K562 (cell line): Measurements from ENCODE around the gene OTOP3. TPM values are rescaled to one million over a fixed set of nuclear protein-coding genes. Genes with fewer than 3 reads are reported as not detected.

Experiments
- BMI1 ChIP-seq: fragments of 150-350 bp; IDR thresholded peaks from 2 replicates; pipeline ENCODE4 v1.6.1; 2014; ENCODE audit warnings: low read length
- CC2D1A ChIP-seq: fragments of 450-650 bp; IDR thresholded peaks from 2 replicates; pipeline ENCODE4 v1.6.1; 2017; ENCODE audit warnings: mild to moderate bottlenecking
- E2F6 ChIP-seq, 2 experiments: IDR thresholded peaks; 2 replicates each; pipeline ENCODE4 v1.6.1; 2011; ENCODE audit warnings: borderline replicate concordance in 1 of 2, control low read depth in 1 of 2, low read depth in 1 of 2, low read length in 1 of 2, mild to moderate bottlenecking in 1 of 2, mixed read lengths in 1 of 2, moderate library complexity in 1 of 2; ENCODE audit not compliant: insufficient read depth in 1 of 2, insufficient read length in 1 of 2, poor library complexity in 1 of 2, severe bottlenecking in 1 of 2; ENCODE audit errors: extremely low read depth in 1 of 2
- ELF1 ChIP-seq: fragments of 200-800 bp; sonication (Bioruptor generic); IDR thresholded peaks from 2 replicates; pipeline ENCODE4 v1.6.1; 2016; ENCODE audit warnings: missing genetic modification characterization, missing compliant biosample characterization
- FIP1L1 ChIP-seq: fragments of 200-400 bp; formaldehyde crosslinking; IDR thresholded peaks from 2 replicates; pipeline ENCODE4 v1.6.1; 2018; ENCODE audit warnings: mild to moderate bottlenecking, low read depth, low read length; ENCODE audit not compliant: poor library complexity, severe bottlenecking
- FOS ChIP-seq: IDR thresholded peaks from 3 replicates; pipeline ENCODE4 v1.6.1; 2011; ENCODE audit not compliant: insufficient read length; ENCODE audit errors: extremely low read depth
- MYBL2 ChIP-seq, 2 experiments: fragments of 450-650 bp in 1 of 2; sonication (generic) in 1 of 2; formaldehyde crosslinking in 1 of 2; IDR thresholded peaks; 2 replicates each; pipeline versions ENCODE4 v1.6.1 to v1.8.1; 2017 to 2022; ENCODE audit warnings: borderline replicate concordance in 1 of 2, inconsistent platforms in 1 of 2, low read depth in 1 of 2, mild to moderate bottlenecking in 1 of 2, missing genetic modification reagents in 1 of 2, moderate library complexity in 1 of 2
- RFX7 ChIP-seq: fragments of 250-450 bp; sonication (Bioruptor Pico); IDR thresholded peaks from 2 replicates; pipeline ENCODE4 v1.5.1; 2021; ENCODE audit warnings: mild to moderate bottlenecking
- SMARCA4 ChIP-seq: fragments of 450-650 bp; IDR thresholded peaks from 2 replicates; pipeline ENCODE4 v1.6.1; 2016
- STAG1 ChIP-seq: sonication (generic); formaldehyde crosslinking; IDR thresholded peaks from 2 replicates; pipeline ENCODE4 v1.5.0; 2020; ENCODE audit warnings: missing genetic modification reagents, borderline replicate concordance
- TAF7 ChIP-seq: fragments of 450-650 bp; IDR thresholded peaks from 2 replicates; pipeline ENCODE4 v1.6.1; 2016; ENCODE audit warnings: missing genetic modification characterization, missing compliant biosample characterization
- TBL1XR1 ChIP-seq, 2 experiments: IDR thresholded peaks; 2 replicates each; pipeline ENCODE4 v1.6.1; 2012; ENCODE audit warnings: improper control_type of control experiment in 2 of 2, low read length in 2 of 2, mild to moderate bottlenecking in 1 of 2
- THRA ChIP-seq: fragments of 450-650 bp; IDR thresholded peaks from 2 replicates; pipeline ENCODE4 v1.6.1; 2017; ENCODE audit warnings: mild to moderate bottlenecking, moderate library complexity
- ZBTB12 ChIP-seq: fragments of 250-450 bp; sonication (Bioruptor Pico); IDR thresholded peaks from 2 replicates; pipeline ENCODE4 v1.4.0; 2020
- ZNF12 ChIP-seq: sonication (generic); formaldehyde crosslinking; IDR thresholded peaks from 2 replicates; pipeline ENCODE4 v1.4.0; 2020; ENCODE audit warnings: mild to moderate bottlenecking, missing genetic modification reagents
- ZNF217 ChIP-seq: sonication (generic); formaldehyde crosslinking; IDR thresholded peaks from 2 replicates; pipeline ENCODE4 v1.8.0; 2022; ENCODE audit warnings: mild to moderate bottlenecking, missing genetic modification reagents
- polyA plus RNA-seq, 8 experiments: library from polyadenylated mRNA; depleted of rRNA in 4 of 8; stranded (reverse) in 5 of 8; unstranded in 3 of 8; fragments of >200 nt; fragmentation: Nextera tagmentation in 2 of 8; fragmentation: Illumina TruSeq in 1 of 8; extraction: Ambion mirVana in 2 of 8; extraction: Trizol in 1 of 8; gene quantifications; 2 replicates each; pipeline versions ENCODE4 v1.2.1 to v1.2.3, GENCODE V29; 2011 to 2014; ENCODE audit warnings: inconsistent platforms in 1 of 8, missing spikeins in 1 of 8
- total RNA-seq, 7 experiments: library from RNA; depleted of rRNA in 6 of 7; stranded (reverse); fragments of >200 nt in 6 of 7; fragmentation: Illumina TruSeq in 2 of 7; extraction: Trizol in 2 of 7; gene quantifications; 2 replicates each; pipeline versions ENCODE4 v1.2.1 to v1.2.3, GENCODE V29; 2011 to 2021; ENCODE audit warnings: low replicate concordance in 1 of 7
- TF ChIP-seq, protein P1 (sequence below): sonication (generic); formaldehyde crosslinking; IDR thresholded peaks from 2 replicates; pipeline ENCODE4 v1.8.0; 2023; ENCODE audit warnings: mild to moderate bottlenecking, missing genetic modification reagents
- TF ChIP-seq, protein P2 (sequence below), 2 experiments: fragments of 450-650 bp in 1 of 2; sonication (generic) in 1 of 2; formaldehyde crosslinking in 1 of 2; IDR thresholded peaks in 1 of 2; conservative IDR thresholded peaks in 1 of 2; 2 replicates each; pipeline versions ENCODE4 v1.6.1 to v1.8.1; 2016 to 2023; ENCODE audit warnings: mild to moderate bottlenecking in 2 of 2, moderate library complexity in 2 of 2, inconsistent platforms in 1 of 2, missing genetic modification reagents in 1 of 2

The OTOP3 gene
- total and polyA plus RNA-seq, 9 of the 15 experiments (the other 6 are each of a cell fraction or from before 2014, with no cell fraction given): not detected

GRCh38 chr17:74987909-74988711 is 52.4 kb downstream of the OTOP3 start (continued):
- TF ChIP-seq ZBTB12 (CRISPR knock-in tag): no peak
- TF ChIP-seq ZNF12 (CRISPR knock-in tag): 0 out of 2 replicates have a peak, but pooled peaks have one; percentile 41
- no peak for TF ChIP-seq TBL1XR1 (IDR thresholded peaks at IDR 0.05; ENCODE audit: low read length in 2 of 2)
- TF ChIP-seq CC2D1A: no peak
- TF ChIP-seq, protein P1, sequence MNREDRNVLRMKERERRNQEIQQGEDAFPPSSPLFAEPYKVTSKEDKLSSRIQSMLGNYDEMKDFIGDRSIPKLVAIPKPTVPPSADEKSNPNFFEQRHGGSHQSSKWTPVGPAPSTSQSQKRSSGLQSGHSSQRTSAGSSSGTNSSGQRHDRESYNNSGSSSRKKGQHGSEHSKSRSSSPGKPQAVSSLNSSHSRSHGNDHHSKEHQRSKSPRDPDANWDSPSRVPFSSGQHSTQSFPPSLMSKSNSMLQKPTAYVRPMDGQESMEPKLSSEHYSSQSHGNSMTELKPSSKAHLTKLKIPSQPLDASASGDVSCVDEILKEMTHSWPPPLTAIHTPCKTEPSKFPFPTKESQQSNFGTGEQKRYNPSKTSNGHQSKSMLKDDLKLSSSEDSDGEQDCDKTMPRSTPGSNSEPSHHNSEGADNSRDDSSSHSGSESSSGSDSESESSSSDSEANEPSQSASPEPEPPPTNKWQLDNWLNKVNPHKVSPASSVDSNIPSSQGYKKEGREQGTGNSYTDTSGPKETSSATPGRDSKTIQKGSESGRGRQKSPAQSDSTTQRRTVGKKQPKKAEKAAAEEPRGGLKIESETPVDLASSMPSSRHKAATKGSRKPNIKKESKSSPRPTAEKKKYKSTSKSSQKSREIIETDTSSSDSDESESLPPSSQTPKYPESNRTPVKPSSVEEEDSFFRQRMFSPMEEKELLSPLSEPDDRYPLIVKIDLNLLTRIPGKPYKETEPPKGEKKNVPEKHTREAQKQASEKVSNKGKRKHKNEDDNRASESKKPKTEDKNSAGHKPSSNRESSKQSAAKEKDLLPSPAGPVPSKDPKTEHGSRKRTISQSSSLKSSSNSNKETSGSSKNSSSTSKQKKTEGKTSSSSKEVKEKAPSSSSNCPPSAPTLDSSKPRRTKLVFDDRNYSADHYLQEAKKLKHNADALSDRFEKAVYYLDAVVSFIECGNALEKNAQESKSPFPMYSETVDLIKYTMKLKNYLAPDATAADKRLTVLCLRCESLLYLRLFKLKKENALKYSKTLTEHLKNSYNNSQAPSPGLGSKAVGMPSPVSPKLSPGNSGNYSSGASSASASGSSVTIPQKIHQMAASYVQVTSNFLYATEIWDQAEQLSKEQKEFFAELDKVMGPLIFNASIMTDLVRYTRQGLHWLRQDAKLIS (CRISPR knock-in tag): no peak
- TF ChIP-seq ELF1 (tag): no peak
- TF ChIP-seq FIP1L1: no peak
- TF ChIP-seq MYBL2 (IDR thresholded peaks at IDR 0.05; ENCODE audit: low read depth): no peak
- TF ChIP-seq MYBL2 (CRISPR knock-in tag; IDR thresholded peaks at IDR 0.05; ENCODE audit: borderline replicate concordance): no peak
- TF ChIP-seq STAG1: no peak
- no peak for TF ChIP-seq FOS
- TF ChIP-seq THRA: no peak
- no peak for TF ChIP-seq BMI1
- TF ChIP-seq RFX7: no peak
- no peak for TF ChIP-seq TAF7 (tag)
- TF ChIP-seq E2F6 (IDR thresholded peaks at IDR 0.05; ENCODE audit: borderline replicate concordance in 1 of 2, extremely low read depth in 1 of 2, insufficient read depth in 1 of 2, insufficient read length in 1 of 2, low read depth in 1 of 2, low read length in 1 of 2, poor library complexity in 1 of 2, severe bottlenecking in 1 of 2): no peak
- TF ChIP-seq, protein P2, sequence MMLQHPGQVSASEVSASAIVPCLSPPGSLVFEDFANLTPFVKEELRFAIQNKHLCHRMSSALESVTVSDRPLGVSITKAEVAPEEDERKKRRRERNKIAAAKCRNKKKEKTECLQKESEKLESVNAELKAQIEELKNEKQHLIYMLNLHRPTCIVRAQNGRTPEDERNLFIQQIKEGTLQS (IDR thresholded peaks at IDR 0.05): no peak
- TF ChIP-seq, protein P2 (CRISPR knock-in tag; conservative IDR thresholded peaks at IDR 0.05): no peak
- peak; percentile 56 for TF ChIP-seq SMARCA4
- no peak for TF ChIP-seq ZNF217 (CRISPR knock-in tag)
